ENCODE measurements around the gene TTLL11. TPM values are rescaled to one million over a fixed set of nuclear protein-coding genes. Genes with fewer than 3 reads are reported as not detected.

The TTLL11 gene
- total RNA-seq, 1 experiment from 2014 or later: 1.5 TPM

DNA sequence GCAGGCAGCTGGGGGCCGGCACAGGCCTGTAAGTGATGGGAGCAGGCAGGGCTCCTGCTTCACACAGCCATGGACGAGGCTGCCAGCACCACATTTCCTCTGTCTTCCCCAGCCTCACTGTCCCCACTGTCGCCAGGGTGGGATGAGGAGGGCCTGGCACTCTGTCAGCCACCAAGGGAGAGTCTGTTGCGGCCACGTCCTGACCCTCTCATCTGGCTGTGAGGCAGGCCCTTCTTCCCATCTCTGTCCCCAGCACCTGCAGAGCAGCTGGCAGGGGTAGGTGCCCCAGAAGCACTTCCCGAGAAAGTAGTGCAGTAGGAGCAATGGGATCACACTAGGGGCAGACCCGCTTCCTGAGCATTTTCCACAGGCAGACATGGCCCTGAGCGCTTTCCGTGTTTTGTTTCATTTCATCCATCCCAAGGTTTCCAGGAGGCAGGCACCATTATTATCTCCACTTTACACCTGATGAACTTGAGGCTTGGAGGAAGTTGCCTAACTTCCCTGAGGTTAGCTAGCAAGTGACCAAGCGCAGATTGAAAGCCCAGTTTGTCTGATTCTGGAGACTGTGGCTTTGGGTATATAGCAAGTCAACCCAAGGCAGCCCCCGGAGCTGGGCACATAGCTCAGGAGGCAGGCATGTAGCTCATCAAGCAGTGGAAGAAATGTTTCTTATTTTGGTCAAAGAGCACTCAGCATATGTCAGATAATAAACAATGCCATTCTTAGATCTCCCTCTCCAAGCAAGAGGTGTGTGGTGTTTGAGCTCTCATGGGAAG lies 239.3 kb downstream of the TTLL11 start:
- no peak overlapping the region for H3K27ac Mint-ChIP-seq
- H2BK5ac ChIP-seq (ENCODE audit: insufficient read length, low read length): no peak overlapping the region
- no peak overlapping the region for H4K8ac ChIP-seq (replicated peaks; ENCODE audit: insufficient read length, low read depth, low read length)
- no peak overlapping the region for H3K4me3 Mint-ChIP-seq
- H3K18ac ChIP-seq (ENCODE audit: insufficient read length, low read depth, low read length): no peak overlapping the region
- H3K23me2 ChIP-seq (ENCODE audit: insufficient read length, low read depth, low read length, poor library complexity, severe bottlenecking): no peaks in the 10 kb centered on the region
- H3K79me1 ChIP-seq (ENCODE audit: insufficient read depth, low read depth, low read length, poor library complexity, severe bottlenecking): no peaks in the 10 kb centered on the region
- H3K9me3 ChIP-seq (ENCODE audit: control insufficient read depth, low read depth, low read length): no peaks in the 10 kb centered on the region
- no peak overlapping the region for H3K14ac ChIP-seq (ENCODE audit: insufficient read depth, low read length)
- H3K36me3 Mint-ChIP-seq (ENCODE audit: insufficient read depth in 1 of 3, low read depth in 3 of 3): peaks cover 0 to 6% (median 0%) of the 10 kb centered on the region in 3 experiments; a peak in 4 of 7 replicates
- no peak overlapping the region for H2AK5ac ChIP-seq (ENCODE audit: insufficient read length, low read length)
- peaks cover 7 to 13% of the 10 kb centered on the region in 2 experiments; a peak in 1 of 4 replicates for H3K4me1 Mint-ChIP-seq
- H3K27me3 Mint-ChIP-seq (ENCODE audit: low read depth): no peaks in the 10 kb centered on the region; the same call in 1 of the 2 replicates
- no peak overlapping the region for H2AFZ ChIP-seq (ENCODE audit: low read length)
- no peaks in the 10 kb centered on the region for H3K4me1 ChIP-seq (ENCODE audit: insufficient read depth, low read length)
- H3K9me3 Mint-ChIP-seq: peaks cover 6% of the 10 kb centered on the region in 2 experiments; a peak in 3 of 5 replicates
- no peak overlapping the region for H2BK120ac ChIP-seq (ENCODE audit: low read depth, low read length, poor library complexity, severe bottlenecking)
- H3K23ac ChIP-seq (ENCODE audit: insufficient read length, low read depth, low read length): no peak overlapping the region
- H4K5ac ChIP-seq (ENCODE audit: insufficient read length, low read depth, low read length): no peak overlapping the region
- no peak overlapping the region for H2BK15ac ChIP-seq (ENCODE audit: low read depth, low read length)
- H4K91ac ChIP-seq (ENCODE audit: insufficient read length, low read depth, low read length): no peak overlapping the region
- WGBS (ENCODE audit: extremely low coverage, insufficient read length, low lambda C conversion rate): no CpG with 5 or more reads among the region's 11 CpGs
- TF ChIP-seq, protein P1, sequence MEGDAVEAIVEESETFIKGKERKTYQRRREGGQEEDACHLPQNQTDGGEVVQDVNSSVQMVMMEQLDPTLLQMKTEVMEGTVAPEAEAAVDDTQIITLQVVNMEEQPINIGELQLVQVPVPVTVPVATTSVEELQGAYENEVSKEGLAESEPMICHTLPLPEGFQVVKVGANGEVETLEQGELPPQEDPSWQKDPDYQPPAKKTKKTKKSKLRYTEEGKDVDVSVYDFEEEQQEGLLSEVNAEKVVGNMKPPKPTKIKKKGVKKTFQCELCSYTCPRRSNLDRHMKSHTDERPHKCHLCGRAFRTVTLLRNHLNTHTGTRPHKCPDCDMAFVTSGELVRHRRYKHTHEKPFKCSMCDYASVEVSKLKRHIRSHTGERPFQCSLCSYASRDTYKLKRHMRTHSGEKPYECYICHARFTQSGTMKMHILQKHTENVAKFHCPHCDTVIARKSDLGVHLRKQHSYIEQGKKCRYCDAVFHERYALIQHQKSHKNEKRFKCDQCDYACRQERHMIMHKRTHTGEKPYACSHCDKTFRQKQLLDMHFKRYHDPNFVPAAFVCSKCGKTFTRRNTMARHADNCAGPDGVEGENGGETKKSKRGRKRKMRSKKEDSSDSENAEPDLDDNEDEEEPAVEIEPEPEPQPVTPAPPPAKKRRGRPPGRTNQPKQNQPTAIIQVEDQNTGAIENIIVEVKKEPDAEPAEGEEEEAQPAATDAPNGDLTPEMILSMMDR (conservative IDR thresholded peaks at IDR 0.05): no peak
- no peak overlapping the region for H3K9ac ChIP-seq (ENCODE audit: extremely low read depth, insufficient read length, low read length)
- no peak overlapping the region for H2BK20ac ChIP-seq (ENCODE audit: low read depth, low read length, poor library complexity, severe bottlenecking)
- H3K4me2 ChIP-seq (ENCODE audit: insufficient read depth, insufficient read length, low read length): no peak overlapping the region
- no peak overlapping the region for H3K4ac ChIP-seq (ENCODE audit: low read depth, low read length)
- DNase-seq: no peak
- no peak overlapping the region for H3K56ac ChIP-seq (ENCODE audit: insufficient read length, low read depth, low read length)
- no peaks in the 10 kb centered on the region for H3K27me3 ChIP-seq (ENCODE audit: insufficient read depth, low read length)
- H3T11ph ChIP-seq (ENCODE audit: low read length): no peak overlapping the region
- no peak overlapping the region for H3K27ac ChIP-seq (ENCODE audit: insufficient read length, low read depth, low read length)
- H3K79me2 ChIP-seq (ENCODE audit: insufficient read depth, low read length): no peaks in the 10 kb centered on the region
- H4K20me1 ChIP-seq (ENCODE audit: control insufficient read depth, insufficient read depth, insufficient read length): no peaks in the 10 kb centered on the region
- H2BK12ac ChIP-seq (ENCODE audit: insufficient read length, low read depth, low read length): no peak overlapping the region

Measured in H9 (cell line).